HepG2 (cell line): Measurements from ENCODE around the gene PXMP4. TPM values are rescaled to one million over a fixed set of nuclear protein-coding genes. Genes with fewer than 3 reads are reported as not detected.

Source experiments
- AGO2 ChIP-seq: fragments of 200-400 bp; formaldehyde crosslinking; optimal IDR thresholded peaks from 2 replicates; pipeline ENCODE3; 2017; ENCODE audit warnings: mild to moderate bottlenecking, low read depth, low read length, moderate library complexity
- CAMTA2 ChIP-seq: sonication (generic); formaldehyde crosslinking; IDR thresholded peaks from 2 replicates; pipeline ENCODE4 v1.4.0; 2020; ENCODE audit warnings: mild to moderate bottlenecking, missing genetic modification reagents, borderline replicate concordance
- FOXA3 ChIP-seq: IDR thresholded peaks from 2 replicates; pipeline ENCODE4 v1.6.1; 2016; ENCODE audit warnings: missing genetic modification reagents, missing compliant biosample characterization
- FOXM1 ChIP-seq: sonication (generic); formaldehyde crosslinking; IDR thresholded peaks from 2 replicates; pipeline ENCODE4 v1.5.0; 2020; ENCODE audit warnings: missing genetic modification reagents
- GFI1 ChIP-seq: sonication (generic); formaldehyde crosslinking; IDR thresholded peaks from 2 replicates; pipeline ENCODE4 v1.5.0; 2020; ENCODE audit warnings: missing genetic modification reagents, mild to moderate bottlenecking, borderline replicate concordance
- HMG20B ChIP-seq: conservative IDR thresholded peaks from 2 replicates; pipeline ENCODE4 v1.6.1; 2016; ENCODE audit warnings: missing genetic modification reagents, missing compliant biosample characterization
- IKZF5 ChIP-seq: IDR thresholded peaks from 2 replicates; pipeline ENCODE4 v1.6.1; 2018; ENCODE audit warnings: missing genetic modification reagents, mild to moderate bottlenecking, missing compliant biosample characterization
- KIAA2018 ChIP-seq: sonication (generic); formaldehyde crosslinking; IDR thresholded peaks from 2 replicates; pipeline ENCODE4 v1.5.0; 2020; ENCODE audit warnings: mild to moderate bottlenecking, missing genetic modification reagents, borderline replicate concordance
- MYPOP ChIP-seq: sonication (generic); formaldehyde crosslinking; IDR thresholded peaks from 2 replicates; pipeline ENCODE4 v1.8.1; 2023; ENCODE audit warnings: mild to moderate bottlenecking, moderate library complexity, missing genetic modification reagents
- PATZ1 ChIP-seq: sonication (generic); formaldehyde crosslinking; IDR thresholded peaks from 2 replicates; pipeline ENCODE4 v1.4.0; 2020; ENCODE audit warnings: missing genetic modification reagents
- RORA ChIP-seq: sonication (generic); formaldehyde crosslinking; IDR thresholded peaks from 2 replicates; pipeline ENCODE4 v1.5.0; 2020; ENCODE audit warnings: mild to moderate bottlenecking, missing genetic modification reagents, moderate library complexity
- TERF1 ChIP-seq: sonication (generic); formaldehyde crosslinking; IDR thresholded peaks from 2 replicates; pipeline ENCODE4 v1.8.0; 2022; ENCODE audit warnings: mild to moderate bottlenecking, missing genetic modification reagents, moderate library complexity
- ZNF121 ChIP-seq: sonication (generic); formaldehyde crosslinking; IDR thresholded peaks from 2 replicates; pipeline ENCODE4 v1.5.0; 2020; ENCODE audit warnings: mild to moderate bottlenecking, missing genetic modification reagents
- ZNF468 ChIP-seq: sonication (generic); formaldehyde crosslinking; IDR thresholded peaks from 2 replicates; pipeline ENCODE4 v1.8.0; 2022; ENCODE audit warnings: mild to moderate bottlenecking, moderate library complexity, missing genetic modification reagents
- ZNF776 ChIP-seq: sonication (generic); formaldehyde crosslinking; IDR thresholded peaks from 2 replicates; pipeline ENCODE4 v1.4.0; 2020; ENCODE audit warnings: mild to moderate bottlenecking, missing genetic modification reagents
- polyA plus RNA-seq, 8 experiments: library from polyadenylated mRNA; depleted of rRNA in 3 of 8; stranded (reverse) in 7 of 8; unstranded in 1 of 8; fragments of >200 nt; fragmentation: Illumina TruSeq in 4 of 8; extraction: Trizol in 4 of 8; gene quantifications; 2 replicates each; pipeline versions ENCODE4 v1.2.1 to v1.2.3, GENCODE V29; 2011 to 2016; ENCODE audit warnings: low read depth in 4 of 8, missing spikeins in 1 of 8, mixed read lengths in 1 of 8; ENCODE audit not compliant: insufficient read depth in 1 of 8
- total RNA-seq, 5 experiments: library from RNA; depleted of rRNA; stranded (reverse); fragments of >200 nt; fragmentation: Illumina TruSeq; extraction: Trizol; gene quantifications; 2 replicates each; pipeline ENCODE4 v1.2.3, GENCODE V29; 2016; ENCODE audit warnings: low read depth in 1 of 5

Gene PXMP4
- total and polyA plus RNA-seq, 2 of the 13 experiments (the other 11 are each of a cell fraction or from before 2014, with no cell fraction given), result not detected

- TF ChIP-seq ZNF776 (CRISPR knock-in tag) (no peak), FOXA3 (no peak), TERF1 (no peak), RORA (CRISPR knock-in tag) (no peak), IKZF5 (CRISPR knock-in tag) (peak; percentile 67), MYPOP (CRISPR knock-in tag) (peak; percentile 76; the same call in 1 of the 2 replicates), AGO2 (no peak), ZNF121 (CRISPR knock-in tag) (no peak), FOXM1 (no peak), HMG20B (CRISPR knock-in tag) (no peak), KIAA2018 (CRISPR knock-in tag) (no peak), PATZ1 (CRISPR knock-in tag) (no peak), CAMTA2 (CRISPR knock-in tag) (no peak), GFI1 (no peak), ZNF468 (CRISPR knock-in tag) (no peak)
These were observed 11.6 kb upstream of the PXMP4 start, which contains the start of gene ZNF341 (continued) for GRCh38 chr20:33731693-33732165.
